Panc1 (cell line): ENCODE data around the gene ACOXL. TPM values are rescaled to one million over a fixed set of nuclear protein-coding genes. Genes with fewer than 3 reads are reported as not detected.

Experiments
- ATAC-seq: fragments of 200-7000 bp; cut with Tn5 transposase; 2 replicates; pipeline ENCODE4 v1.9.1; 2020; ENCODE audit warnings: mild to moderate bottlenecking, moderate library complexity
- BruUV-seq: library from RNA; stranded (reverse); fragments of 400-500 nt; replicated peaks from 2 replicates; lab custom pipeline; 2021; lab: Mats Ljungman, UMichigan
- CTCF ChIA-PET: fragments of 300-600 bp; sonication (Branson Sonifier 250); formaldehyde crosslinking; loops from one replicate; lab custom pipeline; 2022; ENCODE audit warnings: antibody characterized with exemption; lab: Charles Lee
- POLR2A ChIA-PET: fragments of 300-600 bp; sonication (Branson Sonifier 250); formaldehyde crosslinking; loops from one replicate; lab custom pipeline; 2022; ENCODE audit warnings: antibody characterized with exemption; lab: Charles Lee
- DNase-seq: peaks from one replicate; pipeline ENCODE4 v3.0.0-alpha.2; 2010; ENCODE audit warnings: low read depth, low spot score
- H3K27ac ChIP-seq: 2 replicates; pipeline ENCODE4 v1.5.1; 2011; ENCODE audit warnings: mild to moderate bottlenecking, low read length, inconsistent platforms
- H3K27me3 ChIP-seq: fragments of 200-500 bp; sonication (Bioruptor generic); 2 replicates; pipeline ENCODE4 v1.6.0; 2014; ENCODE audit warnings: low read length, inconsistent platforms; ENCODE audit not compliant: control insufficient read depth, insufficient read depth
- H3K36me3 ChIP-seq: fragments of 200-500 bp; sonication (Bioruptor generic); 2 replicates; pipeline ENCODE4 v1.5.1; 2014; ENCODE audit warnings: inconsistent platforms, mild to moderate bottlenecking, low read length, moderate library complexity; ENCODE audit not compliant: control insufficient read depth, insufficient read depth
- H3K4me1 ChIP-seq: 2 replicates; pipeline ENCODE4 v1.5.1; 2011; ENCODE audit warnings: inconsistent platforms, mild to moderate bottlenecking, low read length, moderate library complexity; ENCODE audit not compliant: control insufficient read depth, insufficient read depth
- H3K4me3 ChIP-seq, 2 experiments: 2 replicates each; pipeline ENCODE4 v1.5.1; 2011 to 2012; ENCODE audit warnings: low read depth in 2 of 2, low read length in 2 of 2, mild to moderate bottlenecking in 2 of 2, inconsistent platforms in 1 of 2, moderate library complexity in 1 of 2
- H3K9me3 ChIP-seq: fragments of 200-500 bp; sonication (Bioruptor generic); 2 replicates; pipeline ENCODE4 v1.5.1; 2014; ENCODE audit warnings: low read depth, mild to moderate bottlenecking, inconsistent platforms, low read length, moderate library complexity; ENCODE audit not compliant: control insufficient read depth, insufficient read depth
- CTCF ChIP-seq: fragments of 450-650 bp; IDR thresholded peaks from 2 replicates; pipeline ENCODE4 v1.5.1; 2017; ENCODE audit warnings: mild to moderate bottlenecking
- POLR2AphosphoS5 ChIP-seq: IDR thresholded peaks from 2 replicates; pipeline ENCODE4 v1.6.1; 2012; ENCODE audit warnings: mild to moderate bottlenecking, low read depth, low read length, moderate library complexity
- REST ChIP-seq, 2 experiments: IDR thresholded peaks; 2 replicates each; pipeline ENCODE4 v1.6.1; 2011 to 2012; ENCODE audit warnings: low read depth in 2 of 2, control low read depth in 1 of 2, low read length in 1 of 2, mild to moderate bottlenecking in 1 of 2, moderate library complexity in 1 of 2; ENCODE audit not compliant: insufficient read depth in 1 of 2
- SIN3A ChIP-seq: IDR thresholded peaks from 2 replicates; pipeline ENCODE4 v1.6.1; 2012; ENCODE audit warnings: low read depth, mild to moderate bottlenecking, low read length, moderate library complexity, borderline replicate concordance; ENCODE audit not compliant: insufficient read depth
- TCF7L2 ChIP-seq: IDR thresholded peaks from 2 replicates; pipeline ENCODE4 v1.6.1; 2011; ENCODE audit warnings: mild to moderate bottlenecking, low read depth, low read length, inconsistent platforms
- in situ Hi-C: cut with HindIII; loops from 2 replicates; pipeline ENCODE4 v1.10.0; 2016; ENCODE audit warnings: low sequenced_read_pairs, low pct_unique_long_range_greater_than_20kb
- intact Hi-C: fragments of 100-400 bp; cut with micrococcal nuclease; formaldehyde crosslinking; loops from one replicate; pipeline ENCODE4 v1.10.0; 2022; ENCODE audit not compliant: unreplicated experiment
- total RNA-seq: library from RNA; stranded (reverse); gene quantifications from one replicate; pipeline ENCODE4 v1.2.1, GENCODE V29; 2021; ENCODE audit not compliant: unreplicated experiment

The ACOXL gene
- total RNA-seq, 1 experiment from 2014 or later: 4.9 TPM

GRCh38 chr2:111031546-111032478, 299.4 kb downstream of the ACOXL start:
- TF ChIP-seq CTCF (no peak), SIN3A (no peak), REST (IDR thresholded peaks at IDR 0.05; ENCODE audit: insufficient read depth in 1 of 2, low read depth in 2 of 2, low read length in 1 of 2) (no peak), POLR2AphosphoS5 (no peak)
- Histone ChIP-seq H3K27ac (no peak overlapping the region), H3K36me3 (no peaks in the 10 kb centered on the region), H3K27me3 (no peaks in the 10 kb centered on the region), H3K4me1 (0 out of 2 replicates have a peak, but pooled peaks cover 2% of the 10 kb centered on the region), H3K4me3 (no peak overlapping the region), H3K9me3 (no peaks in the 10 kb centered on the region)
- ChIA-PET CTCF (no interaction called here), POLR2A (no interaction called here)
- no TSS peak for BruUV-seq
- no peak for DNase-seq
- in situ Hi-C loops (no loop called here), intact Hi-C loops (no loop called here)
- ATAC-seq: no peak

GRCh38 chr2:111032721-111033429, 300.5 kb downstream of the ACOXL start:
- intact Hi-C loops: no loop called here
- Histone ChIP-seq H3K4me1 (0 out of 2 replicates have a peak, but pooled peaks cover 2% of the 10 kb centered on the region), H3K36me3 (no peaks in the 10 kb centered on the region), H3K27ac (no peak overlapping the region), H3K9me3 (no peaks in the 10 kb centered on the region), H3K4me3 (no peak overlapping the region), H3K27me3 (no peaks in the 10 kb centered on the region)
- no TSS peak for BruUV-seq
- DNase-seq: no peak
- in situ Hi-C loops: no loop called here
- POLR2A ChIA-PET: no interaction called here
- ATAC-seq: peak; percentile 65
- CTCF ChIA-PET: no interaction called here
- TF ChIP-seq SIN3A (no peak), POLR2AphosphoS5 (no peak), TCF7L2 (no peak), CTCF (no peak), REST (IDR thresholded peaks at IDR 0.05; ENCODE audit: insufficient read depth in 1 of 2, low read depth in 2 of 2, low read length in 1 of 2) (no peak)
